Activated CD4-positive, alpha-beta T cell treated with anti-CD3 and anti-CD28 coated beads for 24 hours (primary cell): Measurements from ENCODE around the gene ZBTB22.
"Not testable (repeated sequence)": the region's sequence is repeated elsewhere in the genome, so short reads cannot be mapped to it uniquely, and the experiment has no call there.

Source experiments
- DNase-seq, 2 donors: peaks; one replicate each; pipeline ENCODE4 v3.0.0-alpha.2; 2020; ENCODE audit warnings: low read depth in 2 of 2

ZBTB22 gene, protein sequence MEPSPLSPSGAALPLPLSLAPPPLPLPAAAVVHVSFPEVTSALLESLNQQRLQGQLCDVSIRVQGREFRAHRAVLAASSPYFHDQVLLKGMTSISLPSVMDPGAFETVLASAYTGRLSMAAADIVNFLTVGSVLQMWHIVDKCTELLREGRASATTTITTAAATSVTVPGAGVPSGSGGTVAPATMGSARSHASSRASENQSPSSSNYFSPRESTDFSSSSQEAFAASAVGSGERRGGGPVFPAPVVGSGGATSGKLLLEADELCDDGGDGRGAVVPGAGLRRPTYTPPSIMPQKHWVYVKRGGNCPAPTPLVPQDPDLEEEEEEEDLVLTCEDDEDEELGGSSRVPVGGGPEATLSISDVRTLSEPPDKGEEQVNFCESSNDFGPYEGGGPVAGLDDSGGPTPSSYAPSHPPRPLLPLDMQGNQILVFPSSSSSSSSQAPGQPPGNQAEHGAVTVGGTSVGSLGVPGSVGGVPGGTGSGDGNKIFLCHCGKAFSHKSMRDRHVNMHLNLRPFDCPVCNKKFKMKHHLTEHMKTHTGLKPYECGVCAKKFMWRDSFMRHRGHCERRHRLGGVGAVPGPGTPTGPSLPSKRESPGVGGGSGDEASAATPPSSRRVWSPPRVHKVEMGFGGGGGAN

DNA sequence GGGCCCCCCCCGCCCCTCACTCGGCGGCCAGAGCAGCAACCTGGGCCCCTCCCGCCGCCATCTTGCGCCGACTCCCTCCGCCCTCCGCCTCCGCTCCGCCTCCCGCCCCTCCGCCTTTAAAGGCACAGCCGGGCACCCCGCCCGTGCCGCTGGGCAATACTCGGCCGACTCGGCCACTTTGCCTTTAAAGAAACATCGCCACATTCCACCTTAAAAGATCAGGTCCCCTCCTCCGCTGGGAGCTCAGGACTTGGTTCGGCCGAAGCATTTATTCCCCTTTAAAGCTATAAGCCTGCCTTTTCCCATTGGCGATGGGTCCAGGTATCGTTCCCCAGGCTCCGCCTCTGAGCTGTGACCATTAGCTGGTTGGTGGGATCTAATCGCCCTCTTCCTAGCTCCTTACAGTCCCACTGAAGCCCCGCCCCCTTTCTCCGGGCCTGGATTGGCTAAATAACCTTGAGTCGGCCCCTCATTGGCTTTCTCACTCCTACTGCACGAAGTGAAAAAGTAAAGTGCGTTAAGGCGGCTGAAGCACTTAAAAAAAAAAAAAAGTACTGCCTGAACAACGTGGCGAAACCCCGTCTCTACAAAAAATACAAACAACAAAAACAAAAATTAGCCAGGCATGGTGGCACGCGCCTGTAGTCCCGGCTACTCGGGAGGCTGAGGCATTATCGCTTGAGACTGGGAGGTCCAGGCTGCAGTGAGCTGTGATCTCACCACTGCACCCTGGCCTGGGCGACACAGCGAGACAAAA is at the start of gene ZBTB22:
Gene ZBTB22 (minus strand): TSS at position 76 of the 757 bp plus-strand sequence. CDS start 828 bp downstream, outside the sequence.
- peak; percentile 95 to 96 for DNase-seq

GRCh38 chr6:33367009-33367714 is 49.6 kb upstream of the ZBTB22 start:
- DNase-seq = no peak

DNA sequence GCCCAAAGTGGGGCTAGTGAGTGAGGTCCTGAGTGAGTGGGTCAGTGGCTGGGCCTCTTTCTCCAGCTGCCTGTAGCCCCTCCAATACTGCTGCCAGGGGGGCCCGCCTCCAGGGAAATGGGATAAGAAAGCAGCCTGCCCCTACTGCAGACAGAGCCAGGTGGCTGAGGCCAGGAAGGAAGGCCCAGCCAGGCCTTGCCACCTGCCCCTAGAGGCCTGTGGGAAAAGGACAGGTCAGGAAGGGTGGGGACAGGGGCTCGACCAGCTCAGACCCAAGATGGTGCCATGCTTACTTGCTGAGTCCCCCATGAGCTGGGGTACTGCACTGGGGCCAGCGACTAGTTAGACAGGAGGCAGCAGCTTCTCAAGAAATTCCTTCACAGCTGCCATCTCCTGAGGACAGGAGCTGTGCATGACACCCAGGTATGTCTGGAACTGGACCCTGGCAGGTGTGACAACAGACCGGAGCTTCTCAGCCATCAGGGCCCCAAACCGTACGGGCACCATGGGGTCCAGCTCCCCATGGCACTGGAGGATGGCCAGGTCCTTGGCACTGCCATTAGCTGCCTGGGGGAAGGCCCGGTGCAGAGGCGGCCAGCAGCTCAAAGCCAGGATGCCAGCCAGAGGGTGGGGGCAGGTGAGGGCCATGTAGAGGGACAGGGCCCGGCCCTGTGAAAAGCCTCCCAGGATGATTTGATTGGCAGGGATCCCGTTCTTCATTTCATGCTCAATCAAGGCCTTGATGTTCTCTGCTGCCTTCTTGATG is 47.8 kb upstream of the ZBTB22 start:
- not testable (repeated sequence) for DNase-seq

GRCh38 chr6:33364475-33365205 is 47.1 kb upstream of the ZBTB22 start:
- not testable (repeated sequence) for DNase-seq

DNA sequence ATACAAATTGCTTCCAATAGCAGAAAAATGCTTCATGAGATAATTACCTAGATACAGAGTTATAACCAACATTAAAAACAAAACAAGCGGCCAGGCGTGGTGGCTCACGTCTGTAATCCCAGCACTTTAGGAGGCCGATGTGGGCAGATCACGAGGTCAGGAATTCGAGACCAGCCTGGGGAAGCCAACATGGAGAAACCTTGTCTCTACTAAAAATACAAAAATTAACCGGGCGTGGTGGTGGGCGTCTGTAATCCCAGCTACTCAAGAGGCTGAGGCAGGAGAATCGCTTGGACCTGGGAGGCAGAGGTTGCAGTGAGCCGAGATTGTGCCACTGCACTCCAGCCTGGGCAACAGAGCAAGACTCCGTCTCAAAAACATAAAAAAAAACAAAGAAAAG is 45.9 kb upstream of the ZBTB22 start:
- not testable (repeated sequence) for DNase-seq

- DNase-seq = no peak
Observed at GRCh38 chr6:33359331-33359730, 41.8 kb upstream of the ZBTB22 start.

DNA sequence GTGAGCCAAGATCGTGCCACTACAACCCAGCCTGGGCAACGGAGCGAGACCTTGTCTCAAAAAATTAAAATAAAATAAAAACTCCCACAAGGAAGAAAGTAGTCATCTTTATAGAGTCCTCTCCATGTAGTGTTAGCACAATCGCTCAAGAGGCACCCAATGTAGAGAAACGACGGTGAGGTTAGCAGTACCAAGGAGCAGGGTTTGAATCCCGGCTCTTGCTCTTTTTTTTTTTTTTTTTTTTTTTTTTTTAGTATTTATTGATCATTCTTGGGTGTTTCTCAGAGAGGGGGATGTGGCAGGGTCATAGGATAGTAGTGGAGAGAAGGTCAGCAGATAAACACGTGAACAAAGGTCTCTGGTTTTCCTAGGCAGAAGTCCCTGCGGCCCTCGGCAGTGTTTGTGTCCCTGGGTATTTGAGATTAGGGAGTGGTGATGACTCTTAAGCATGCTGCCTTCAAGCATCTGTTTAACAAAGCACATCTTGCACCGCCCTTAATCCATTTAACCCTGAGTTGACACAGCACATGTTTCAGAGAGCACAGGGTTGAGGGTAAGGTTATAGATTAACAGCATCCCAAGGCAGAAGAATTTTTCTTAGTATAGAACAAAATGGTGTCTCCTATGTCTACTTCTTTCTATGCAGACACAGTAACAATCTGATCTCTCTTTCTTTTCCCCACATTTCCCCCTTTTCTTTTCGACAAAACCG is 39.8 kb upstream of the ZBTB22 start:
- not testable (repeated sequence) for DNase-seq

DNA sequence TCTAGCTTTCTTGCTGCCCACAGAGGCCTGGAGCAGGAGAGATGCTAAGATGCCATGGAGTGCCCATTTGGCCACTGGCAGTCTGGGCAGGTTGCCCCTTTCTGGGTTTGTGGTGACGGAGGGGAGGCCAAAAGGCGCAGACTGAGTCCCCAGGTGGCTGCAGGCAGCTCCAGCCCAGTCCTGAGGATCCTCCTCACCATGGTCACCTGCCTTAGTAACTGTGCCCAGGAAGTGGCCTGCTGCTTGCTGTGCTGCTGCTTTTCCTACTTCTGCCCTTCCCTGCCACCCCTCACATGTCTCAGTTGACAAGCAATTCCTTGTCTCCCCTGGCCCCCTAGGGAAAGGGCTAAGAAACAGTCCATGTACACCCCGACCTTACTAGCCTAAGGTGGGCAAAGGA is 38.8 kb upstream of the ZBTB22 start:
- no peak for DNase-seq

DNA sequence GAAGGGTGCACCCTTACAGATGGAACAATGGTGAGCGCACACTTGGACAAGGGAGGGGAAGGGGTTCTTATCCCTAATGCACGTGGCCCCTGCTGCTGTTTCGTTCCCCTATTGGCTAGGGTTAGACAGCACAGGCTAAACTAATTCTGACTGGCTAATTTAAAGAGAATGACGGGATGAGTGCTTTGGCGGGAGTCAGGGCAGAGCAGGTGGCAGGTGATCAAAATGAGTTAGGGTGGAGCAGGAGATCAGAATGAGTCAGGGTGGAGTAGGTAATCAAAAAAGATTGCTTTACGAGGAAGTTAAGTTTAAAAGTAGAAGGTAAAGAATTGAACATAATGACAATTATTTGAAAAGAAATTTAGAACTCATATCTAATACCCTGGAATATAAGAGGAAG is 38.3 kb upstream of the ZBTB22 start:
- DNase-seq = not testable (repeated sequence)

GRCh38 chr6:33347816-33348215 is 30.3 kb upstream of the ZBTB22 start:
- no peak for DNase-seq

DNA sequence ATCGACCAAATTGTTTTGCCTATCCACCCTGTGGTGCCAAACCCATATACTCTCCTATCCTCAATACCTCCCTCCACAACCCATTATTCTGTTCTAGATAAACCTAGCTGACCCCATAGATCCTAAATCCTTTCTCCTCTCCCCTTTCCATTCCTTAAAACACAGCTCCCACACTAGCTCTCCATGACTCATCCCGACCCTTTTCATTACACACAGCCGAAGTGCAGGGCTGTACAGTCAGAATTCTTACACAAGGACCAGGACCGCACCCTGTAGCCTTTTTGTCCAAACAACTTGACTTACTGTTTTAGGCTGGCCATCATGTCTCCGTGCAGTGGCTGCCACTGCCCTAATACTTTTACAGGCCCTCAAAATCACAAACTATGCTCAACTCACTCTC is 29.4 kb upstream of the ZBTB22 start:
- DNase-seq = not testable (repeated sequence)

GRCh38 chr6:33344701-33345697 is 27.5 kb upstream of the ZBTB22 start:
- DNase-seq = peak in 1 of 2 donors; percentile 19

- DNase-seq = no peak
Observed at GRCh38 chr6:33343953-33344611, 26.5 kb upstream of the ZBTB22 start.

- DNase-seq = not testable (repeated sequence)
Observed at GRCh38 chr6:33343606-33343952, 26.0 kb upstream of the ZBTB22 start.

GRCh38 chr6:33339193-33339592 is 21.6 kb upstream of the ZBTB22 start:
- DNase-seq = no peak

GRCh38 chr6:33336495-33336894 is 19.0 kb upstream of the ZBTB22 start:
- DNase-seq = no peak

GRCh38 chr6:33335916-33336315 is 18.4 kb upstream of the ZBTB22 start:
- no peak for DNase-seq

- DNase-seq = no peak
Observed at GRCh38 chr6:33333666-33334065, 16.1 kb upstream of the ZBTB22 start.
